ENCODE results near the gene KRTAP2-4.
"Not testable (repeated sequence)": the region's sequence is repeated elsewhere in the genome, so short reads cannot be mapped to it uniquely, and the experiment has no call there.

The KRTAP2-4 gene

GRCh38 chr17:41061964-41062363, 3.7 kb downstream of the KRTAP2-4 start:
- TF ChIP-seq, protein P1, sequence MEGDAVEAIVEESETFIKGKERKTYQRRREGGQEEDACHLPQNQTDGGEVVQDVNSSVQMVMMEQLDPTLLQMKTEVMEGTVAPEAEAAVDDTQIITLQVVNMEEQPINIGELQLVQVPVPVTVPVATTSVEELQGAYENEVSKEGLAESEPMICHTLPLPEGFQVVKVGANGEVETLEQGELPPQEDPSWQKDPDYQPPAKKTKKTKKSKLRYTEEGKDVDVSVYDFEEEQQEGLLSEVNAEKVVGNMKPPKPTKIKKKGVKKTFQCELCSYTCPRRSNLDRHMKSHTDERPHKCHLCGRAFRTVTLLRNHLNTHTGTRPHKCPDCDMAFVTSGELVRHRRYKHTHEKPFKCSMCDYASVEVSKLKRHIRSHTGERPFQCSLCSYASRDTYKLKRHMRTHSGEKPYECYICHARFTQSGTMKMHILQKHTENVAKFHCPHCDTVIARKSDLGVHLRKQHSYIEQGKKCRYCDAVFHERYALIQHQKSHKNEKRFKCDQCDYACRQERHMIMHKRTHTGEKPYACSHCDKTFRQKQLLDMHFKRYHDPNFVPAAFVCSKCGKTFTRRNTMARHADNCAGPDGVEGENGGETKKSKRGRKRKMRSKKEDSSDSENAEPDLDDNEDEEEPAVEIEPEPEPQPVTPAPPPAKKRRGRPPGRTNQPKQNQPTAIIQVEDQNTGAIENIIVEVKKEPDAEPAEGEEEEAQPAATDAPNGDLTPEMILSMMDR (conservative IDR thresholded peaks at IDR 0.05; ENCODE audit: low read depth, low read length): no peak
- no peak overlapping the region for H3K4me3 ChIP-seq (ENCODE audit: low read length)
- DNase-seq (ENCODE audit: low read depth): peak; percentile 87

- TF ChIP-seq, protein P1 (conservative IDR thresholded peaks at IDR 0.05; ENCODE audit: low read depth, low read length): no peak
- peak; percentile 85 for DNase-seq (ENCODE audit: low read depth)
Measured at GRCh38 chr17:41060052-41060604, 5.6 kb downstream of the KRTAP2-4 start, which contains the start of gene KRTAP2-3. Gene KRTAP2-3, minus strand, starts transcription at chr17:41060114. Its CDS starts 64 bp downstream, at chr17:41060050.

DNA sequence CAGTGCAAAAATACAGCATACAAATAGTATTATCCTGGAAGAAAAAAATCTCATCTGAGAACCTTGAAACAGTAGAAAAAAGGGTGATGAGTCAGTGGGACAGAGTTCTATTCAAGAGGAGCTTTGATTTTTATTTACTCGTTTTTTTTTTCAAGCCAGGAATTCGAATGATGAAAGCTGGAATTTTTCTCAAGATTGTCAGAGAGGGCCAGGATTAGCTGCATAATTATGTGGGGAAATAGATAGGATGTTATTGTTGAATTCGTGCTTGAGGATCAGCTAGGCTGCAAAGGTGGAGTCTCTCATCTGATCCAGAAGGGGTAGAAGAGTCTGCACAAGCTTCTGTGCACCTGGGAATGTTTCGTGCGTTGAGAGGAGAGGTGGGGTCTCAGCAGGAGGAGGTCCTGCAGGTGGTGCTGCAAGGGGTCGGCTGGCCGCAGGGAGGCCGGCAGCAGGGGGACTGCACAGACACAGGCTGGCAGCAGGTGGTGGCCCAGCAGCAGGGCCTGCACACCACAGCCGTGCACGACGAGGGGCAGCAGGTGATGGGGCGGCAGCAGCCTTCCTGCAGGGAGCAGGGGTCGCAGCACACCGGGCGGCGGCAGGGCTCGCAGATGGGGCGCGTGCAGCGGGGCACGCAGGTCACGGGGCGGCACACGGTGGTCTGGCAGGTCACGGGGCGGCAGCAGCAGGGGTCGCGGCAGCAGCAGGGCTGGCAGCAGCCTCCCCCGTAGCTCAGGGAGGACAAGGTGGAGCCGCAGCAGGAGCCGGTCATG, 6.2 kb downstream of the KRTAP2-4 start:
- not testable (repeated sequence) for H3K4me3 ChIP-seq (ENCODE audit: low read length)
- peak; percentile 58 for DNase-seq (ENCODE audit: low read depth)

More at GRCh38 chr17:41060052-41060604, 5.6 kb downstream of the KRTAP2-4 start, which contains the start of gene KRTAP2-3:
- no peak within 1 kb of the TSS for H3K4me3 ChIP-seq (ENCODE audit: low read length)

- no peak overlapping the region for H3K4me3 ChIP-seq (ENCODE audit: low read length)
- DNase-seq (ENCODE audit: low read depth): no peak
- TF ChIP-seq, protein P1 (conservative IDR thresholded peaks at IDR 0.05; ENCODE audit: low read depth, low read length): no peak
Measured at GRCh38 chr17:41058741-41059140, 6.9 kb downstream of the KRTAP2-4 start.

DNA sequence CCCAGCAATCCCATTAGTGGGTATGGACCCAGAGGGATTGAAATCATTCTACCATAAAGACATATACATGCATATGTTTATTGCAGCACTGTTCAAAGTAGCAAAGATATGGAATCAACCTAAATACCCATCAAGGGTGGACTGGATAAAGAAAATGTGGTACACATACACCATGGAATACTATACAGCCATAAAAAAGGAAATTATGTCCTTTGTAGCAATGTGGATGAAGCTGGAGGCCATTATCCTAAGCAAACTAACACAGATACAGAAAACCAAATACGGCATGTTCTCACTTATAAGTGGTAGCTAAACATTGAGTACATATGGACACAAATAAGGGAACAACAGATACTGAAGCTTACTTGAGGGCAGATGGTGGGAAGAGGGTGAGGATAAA, 8.1 kb downstream of the KRTAP2-4 start:
- TF ChIP-seq, protein P1 (conservative IDR thresholded peaks at IDR 0.05; ENCODE audit: low read depth, low read length): no peak
- no peak overlapping the region for H3K4me3 ChIP-seq (ENCODE audit: low read length)
- no peak for DNase-seq (ENCODE audit: low read depth)

DNA sequence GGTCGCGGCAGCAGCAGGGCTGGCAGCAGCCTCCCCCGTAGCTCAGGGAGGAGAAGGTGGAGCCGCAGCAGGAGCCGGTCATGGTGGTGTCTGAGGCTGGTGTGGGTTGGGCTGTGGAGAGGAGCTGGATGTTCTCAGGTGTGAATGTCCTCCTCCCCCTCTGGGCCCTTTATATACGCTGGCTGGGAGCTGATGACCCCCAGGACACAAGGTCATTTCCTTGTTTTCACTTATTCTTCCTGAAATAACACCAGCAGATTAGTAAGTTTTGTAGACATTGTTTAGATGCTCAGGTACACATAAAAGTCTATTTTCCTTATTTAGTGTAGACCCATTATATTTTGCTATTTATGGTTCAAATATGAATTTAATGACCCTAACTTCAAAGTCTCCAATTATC, 10.5 kb downstream of the KRTAP2-4 start, which contains the start of gene KRTAP2-2:
Gene KRTAP2-2 (minus strand): TSS at position 101 of the 400 bp plus-strand sequence. CDS start 19 bp downstream, at position 82.
- not testable (repeated sequence) for DNase-seq (ENCODE audit: low read depth)

DNA sequence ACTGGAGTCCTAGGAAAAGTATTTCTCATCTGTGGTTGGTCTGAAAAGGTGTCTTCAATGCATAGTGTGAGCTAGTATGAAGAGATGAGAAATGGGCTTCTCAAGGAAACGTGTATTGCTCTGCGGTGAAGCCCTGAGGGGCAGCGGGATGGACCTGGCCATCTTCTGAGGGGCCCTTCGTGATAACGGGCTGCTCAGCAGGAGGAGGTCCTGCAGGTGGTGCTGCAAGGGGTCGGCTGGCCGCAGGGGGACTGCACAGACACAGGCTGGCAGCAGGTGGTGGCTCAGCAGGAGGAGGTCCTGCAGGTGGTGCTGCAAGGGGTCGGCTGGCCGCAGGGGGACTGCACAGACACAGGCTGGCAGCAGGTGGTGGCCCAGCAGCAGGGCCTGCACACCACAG, 11.1 kb downstream of the KRTAP2-4 start:
- not testable (repeated sequence) for DNase-seq (ENCODE audit: low read depth); H3K4me3 ChIP-seq (ENCODE audit: low read length)

More for the DNA sequence above, 10.5 kb downstream of the KRTAP2-4 start, which contains the start of gene KRTAP2-2:
- H3K4me3 ChIP-seq (ENCODE audit: low read length): not testable (repeated sequence)

DNA sequence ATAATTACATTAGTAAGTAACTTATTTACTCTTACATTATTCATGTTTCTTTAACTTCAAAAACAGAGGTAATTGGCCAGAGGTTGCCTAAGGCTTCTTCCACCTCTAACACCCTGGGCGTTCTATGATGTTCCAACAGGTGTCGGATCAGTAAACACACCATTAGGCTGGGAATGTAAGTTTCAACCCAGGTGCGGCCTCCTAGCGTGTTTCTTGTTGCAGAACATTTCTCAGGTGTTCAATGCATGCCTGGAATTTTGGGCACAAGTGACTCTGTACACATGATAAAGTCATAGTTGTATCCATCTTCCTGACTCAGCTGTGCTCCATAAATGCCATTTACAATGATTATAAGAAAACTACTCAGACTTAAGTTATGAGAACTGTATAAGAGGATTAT, 11.7 kb downstream of the KRTAP2-4 start:
- TF ChIP-seq, protein P1 (conservative IDR thresholded peaks at IDR 0.05; ENCODE audit: low read depth, low read length): no peak
- H3K4me3 ChIP-seq (ENCODE audit: low read length): no peak overlapping the region
- DNase-seq (ENCODE audit: low read depth): no peak
